GM21526 (cell line): ENCODE data around the gene ZNF485.
A peak's percentile ranks its signal among the peaks of the same experiment; 100 is the strongest.
"Not testable (repeated sequence)": the region's sequence is repeated elsewhere in the genome, so short reads cannot be mapped to it uniquely, and the experiment has no call there.

ENCODE experiments used
- ATAC-seq: cut with Tn5 transposase; IDR thresholded peaks from one replicate; pipeline ENCODE4 v1.9.1; 2021; ENCODE audit warnings: moderate library complexity; ENCODE audit not compliant: unreplicated experiment, low FRiP score

Gene ZNF485

DNA sequence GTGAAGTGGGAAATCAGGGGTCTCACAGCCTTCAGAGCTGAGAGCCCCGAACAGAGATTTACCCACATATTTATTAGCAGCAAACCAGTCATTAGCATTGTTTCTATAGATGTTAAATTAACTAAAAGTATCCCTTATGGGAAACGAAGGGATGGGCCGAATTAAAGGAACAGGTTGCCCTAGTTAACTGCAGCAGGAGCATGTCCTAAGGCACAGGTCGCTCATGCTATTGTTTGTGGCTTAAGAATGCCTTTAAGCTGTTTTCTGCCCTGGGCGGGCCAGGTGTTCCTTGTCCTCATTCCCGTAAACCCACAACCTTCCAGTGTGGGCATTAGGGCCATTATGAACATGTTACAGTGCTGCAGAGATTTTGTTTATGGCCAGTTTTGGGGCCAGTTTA lies 4.7 kb upstream of the ZNF485 start:
- not testable (repeated sequence) for ATAC-seq

GRCh38 chr10:43605850-43606322 lies 352 bp upstream of the ZNF485 start:
- ATAC-seq: peak; percentile 27

GRCh38 chr10:43607199-43607573 lies 948 bp downstream of the ZNF485 start:
- ATAC-seq: no peak

GRCh38 chr10:43610636-43611035 lies 4.4 kb downstream of the ZNF485 start:
- no peak for ATAC-seq

GRCh38 chr10:43616697-43617370 lies 10.6 kb downstream of the ZNF485 start:
- ATAC-seq: no peak

DNA sequence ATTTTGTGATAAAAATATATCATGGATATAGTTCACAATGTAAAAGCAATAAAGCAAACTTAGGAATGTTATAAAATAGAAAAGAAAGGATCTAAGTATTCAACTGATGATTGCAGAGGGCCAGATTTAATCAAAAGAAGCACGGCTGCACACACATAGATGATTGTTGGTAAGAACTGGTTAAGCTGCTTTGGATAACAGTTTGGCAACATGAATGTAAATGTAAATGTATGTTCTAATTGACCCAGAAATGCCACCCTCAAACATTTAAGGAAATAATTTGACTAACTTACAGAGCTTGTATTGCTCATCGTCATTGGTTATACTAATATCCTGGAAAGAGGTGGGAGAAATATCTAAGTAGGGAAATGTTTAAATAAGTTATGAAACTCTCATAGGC lies 13.1 kb downstream of the ZNF485 start:
- ATAC-seq: no peak

DNA sequence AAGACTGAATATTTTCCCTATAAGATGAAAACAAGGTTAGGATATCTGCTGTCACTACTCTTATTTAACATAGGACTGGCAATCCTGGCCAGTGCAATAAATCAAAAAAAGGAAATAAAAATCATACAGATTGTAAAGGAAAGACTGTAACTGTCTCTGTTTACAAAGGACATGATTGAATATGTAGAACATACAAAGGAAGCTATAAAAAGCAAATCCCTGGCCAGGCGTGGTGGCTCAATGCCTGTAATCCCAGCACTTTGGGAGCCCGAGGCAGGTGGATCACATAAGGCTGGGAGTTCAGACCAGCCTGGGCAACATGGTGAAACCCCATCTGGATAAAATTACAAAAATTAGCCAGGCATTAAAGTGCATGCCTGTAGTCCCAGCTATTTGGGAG lies 15.8 kb downstream of the ZNF485 start:
- no peak for ATAC-seq

DNA sequence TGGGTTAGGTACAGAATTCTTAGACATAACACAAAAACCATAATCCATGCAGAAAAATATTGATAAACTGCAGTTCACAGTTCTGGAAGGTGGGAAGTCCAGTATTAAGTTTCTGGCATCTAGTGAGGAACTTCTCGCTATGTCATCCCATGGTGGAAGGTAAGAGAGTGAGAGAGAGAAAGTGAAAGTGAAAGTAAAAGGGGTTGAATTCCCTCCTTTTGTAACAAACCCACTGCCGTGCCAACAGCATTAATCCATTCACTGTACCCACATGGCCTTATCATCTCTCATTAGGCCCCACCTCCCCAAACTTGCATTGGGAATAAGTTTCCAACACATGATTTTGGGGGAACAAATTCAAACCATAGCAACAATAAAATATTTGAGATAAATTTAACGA lies 17.1 kb downstream of the ZNF485 start:
- no peak for ATAC-seq

- ATAC-seq: no peak
Observed at GRCh38 chr10:43627942-43628341, 21.7 kb downstream of the ZNF485 start.

- no peak for ATAC-seq
Observed at GRCh38 chr10:43628956-43629355, 22.7 kb downstream of the ZNF485 start.

GRCh38 chr10:43635816-43636215 lies 29.6 kb downstream of the ZNF485 start:
- not testable (repeated sequence) for ATAC-seq

DNA sequence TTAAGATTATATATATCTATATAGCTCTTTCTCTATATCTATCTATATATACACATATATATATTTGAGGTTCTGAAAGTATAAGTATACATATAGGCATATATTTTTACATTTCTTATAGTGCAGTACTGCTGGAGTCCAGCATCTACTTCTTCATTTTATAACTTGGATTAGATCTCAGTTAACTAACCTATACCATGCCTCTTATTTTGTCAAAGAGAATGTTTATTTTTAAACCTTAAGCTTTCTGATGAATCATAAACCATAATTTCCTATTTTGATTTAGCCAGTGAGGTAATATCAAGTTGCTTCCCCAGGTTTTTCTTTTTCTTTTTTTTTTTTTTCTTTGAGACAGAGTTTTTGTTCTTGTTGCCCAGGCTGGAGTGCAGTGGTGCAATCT lies 34.4 kb downstream of the ZNF485 start:
- ATAC-seq: no peak

- no peak for ATAC-seq
Observed at GRCh38 chr10:43644252-43644651, 38.0 kb downstream of the ZNF485 start.

DNA sequence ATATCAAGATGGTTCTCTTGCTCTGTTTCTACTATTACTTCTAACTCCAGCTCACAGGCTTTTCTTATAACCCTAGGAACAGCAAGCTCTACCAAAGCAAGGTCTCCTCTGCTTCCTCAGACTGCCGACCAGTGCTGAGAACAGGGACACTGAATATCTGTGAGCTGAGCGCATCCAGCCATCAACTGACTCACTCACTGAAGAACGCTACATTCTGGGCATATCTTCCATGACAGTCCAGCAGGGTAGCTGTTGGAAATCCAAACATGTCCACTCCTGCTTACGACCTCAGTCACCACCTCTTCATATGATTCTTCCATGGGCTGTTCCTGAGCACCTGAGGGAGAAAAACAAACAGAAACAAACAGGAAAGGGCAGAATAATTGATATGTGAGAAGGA lies 39.6 kb downstream of the ZNF485 start:
- no peak for ATAC-seq

DNA sequence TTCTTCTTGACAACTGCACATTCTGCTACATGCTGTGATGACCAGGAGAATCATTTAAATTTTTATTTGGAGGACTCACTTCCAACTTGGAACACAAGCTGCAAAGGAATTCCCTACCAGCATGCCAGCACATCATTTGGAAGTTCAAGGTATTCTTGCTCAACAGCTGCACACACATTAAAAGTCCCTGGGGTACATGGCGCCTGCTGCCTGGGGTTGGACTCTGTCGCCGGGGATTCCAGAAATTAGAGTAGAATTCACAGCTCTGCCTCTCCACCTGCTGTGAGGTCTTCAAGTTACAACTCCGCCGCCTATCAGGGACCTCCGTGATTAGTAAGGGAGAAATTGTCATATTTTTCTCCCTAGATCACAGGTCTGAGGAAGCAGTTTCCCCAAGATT lies 41.3 kb downstream of the ZNF485 start:
- ATAC-seq: no peak

DNA sequence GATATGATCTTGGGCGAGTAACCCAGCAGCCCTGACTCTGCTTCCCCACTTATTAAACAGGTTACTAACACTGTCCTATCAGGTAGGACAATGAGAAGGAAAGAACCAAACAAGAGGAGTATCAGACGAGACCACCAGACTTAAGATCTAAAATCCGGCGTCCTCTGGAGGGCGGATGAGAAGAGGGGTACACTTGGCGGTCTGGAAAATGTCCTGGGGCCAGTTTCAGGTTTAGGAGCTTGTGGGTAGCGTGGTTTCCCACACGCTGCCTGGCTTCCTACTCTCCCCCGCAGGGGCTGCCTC lies 41.8 kb downstream of the ZNF485 start:
- ATAC-seq: no peak

GRCh38 chr10:43648398-43649184 lies 42.4 kb downstream of the ZNF485 start, which contains the start of gene ZNF32:
Gene ZNF32 (minus strand): TSS chr10:43648881. CDS start chr10:43646133, 2,748 bp downstream.
- ATAC-seq: peak; percentile 99

DNA sequence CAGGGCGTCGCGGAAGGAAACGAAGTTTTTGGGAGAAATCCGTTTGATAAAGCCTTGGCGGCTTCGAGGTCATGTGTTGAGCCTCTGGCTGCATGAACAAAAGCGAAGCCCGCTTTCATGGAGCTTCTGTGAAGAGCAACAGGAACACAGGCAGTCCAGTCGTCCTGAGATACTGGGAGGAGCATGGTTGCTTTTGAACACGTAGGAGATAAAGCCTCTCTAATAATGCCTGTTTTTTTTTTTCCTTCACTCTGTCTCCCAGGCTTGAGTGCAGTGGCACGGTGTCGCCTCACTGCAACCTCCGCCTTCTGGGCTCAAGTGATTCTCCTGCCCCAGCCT lies 42.9 kb downstream of the ZNF485 start:
- no peak for ATAC-seq

GRCh38 chr10:43653746-43654145 lies 47.5 kb downstream of the ZNF485 start:
- no peak for ATAC-seq

- ATAC-seq: no peak
Observed at GRCh38 chr10:43655311-43655710, 49.1 kb downstream of the ZNF485 start.

DNA sequence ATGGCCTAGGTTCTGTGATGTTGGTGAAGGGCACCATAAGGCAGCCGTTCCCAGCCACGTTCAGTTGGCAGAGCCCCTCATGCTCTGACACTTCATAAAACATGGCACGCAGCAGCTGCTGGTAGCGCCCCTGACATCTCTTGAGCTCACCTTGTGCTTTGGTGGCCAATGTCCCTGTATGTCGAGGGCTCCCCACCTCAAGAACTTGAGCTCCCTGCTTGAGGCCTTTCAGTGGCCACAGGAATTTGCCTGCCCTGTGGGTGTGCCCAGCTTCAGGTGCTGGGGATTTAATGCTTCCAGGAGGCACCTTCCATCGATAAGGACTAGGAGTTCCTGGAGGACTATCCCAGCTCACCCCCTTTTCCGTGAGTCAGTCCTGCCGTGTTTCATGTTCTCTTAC lies 52.0 kb downstream of the ZNF485 start:
- no peak for ATAC-seq

GRCh38 chr10:43665054-43665453 lies 58.8 kb downstream of the ZNF485 start:
- ATAC-seq: no peak
